Activated CD4-positive, alpha-beta T cell treated with anti-CD3 and anti-CD28 coated beads for 36 hours (primary cell): Measurements from ENCODE around the gene ATG2A. TPM values are rescaled to one million over a fixed set of nuclear protein-coding genes. Genes with fewer than 3 reads are reported as not detected.
A peak's percentile ranks its signal among the peaks of the same experiment; 100 is the strongest.

Experiments
- ATAC-seq: fragments of 200-7000 bp; cut with Tn5 transposase; one replicate; pipeline ENCODE4 v1.10.0; 2021; ENCODE audit warnings: mild to moderate bottlenecking, moderate library complexity
- CTCF ChIA-PET: fragments of 350-600 bp; sonication (Branson Sonifier 250); formaldehyde crosslinking; loops from one replicate; lab custom pipeline; 2021; ENCODE audit warnings: antibody characterized with exemption; lab: Charles Lee
- POLR2A ChIA-PET: fragments of 350-600 bp; sonication (Branson Sonifier 250); formaldehyde crosslinking; loops from one replicate; lab custom pipeline; 2021; ENCODE audit warnings: antibody characterized with exemption, inconsistent platforms; lab: Charles Lee
- DNase-seq: peaks from one replicate; pipeline ENCODE4 v3.0.0-alpha.2; 2020
- H3K27ac Mint-ChIP-seq: one replicate; pipeline ENCODE4 v1.8.0; 2021; ENCODE audit warnings: mixed read lengths
- H3K27me3 Mint-ChIP-seq: one replicate; pipeline ENCODE4 v1.8.0; 2021; ENCODE audit warnings: mixed read lengths
- H3K36me3 Mint-ChIP-seq: one replicate; pipeline ENCODE4 v1.8.0; 2021; ENCODE audit warnings: low read depth, mixed read lengths
- H3K4me1 Mint-ChIP-seq: one replicate; pipeline ENCODE4 v1.8.0; 2021; ENCODE audit warnings: mixed read lengths
- H3K4me3 Mint-ChIP-seq: one replicate; pipeline ENCODE4 v1.8.0; 2021; ENCODE audit warnings: mild to moderate bottlenecking, moderate library complexity, mixed read lengths
- H3K9me3 Mint-ChIP-seq: one replicate; pipeline ENCODE4 v1.8.0; 2021; ENCODE audit warnings: low read depth, mixed read lengths
- intact Hi-C, 2 experiments: fragments of 100-400 bp; cut with DNase I in 1 of 2; cut with micrococcal nuclease in 1 of 2; formaldehyde crosslinking; loops; one replicate each; pipeline versions ENCODE4 v1.14.2 to v1.15.1; 2022 to 2024; cut with DNase I, micrococcal nuclease
- total RNA-seq, 2 experiments: library from RNA; stranded (reverse); gene quantifications; one replicate each; pipeline ENCODE4 v1.2.3, GENCODE V29; 2021

Gene ATG2A
- total RNA-seq, 2 experiments from 2014 or later: 15.8 to 16.7 TPM

DNA sequence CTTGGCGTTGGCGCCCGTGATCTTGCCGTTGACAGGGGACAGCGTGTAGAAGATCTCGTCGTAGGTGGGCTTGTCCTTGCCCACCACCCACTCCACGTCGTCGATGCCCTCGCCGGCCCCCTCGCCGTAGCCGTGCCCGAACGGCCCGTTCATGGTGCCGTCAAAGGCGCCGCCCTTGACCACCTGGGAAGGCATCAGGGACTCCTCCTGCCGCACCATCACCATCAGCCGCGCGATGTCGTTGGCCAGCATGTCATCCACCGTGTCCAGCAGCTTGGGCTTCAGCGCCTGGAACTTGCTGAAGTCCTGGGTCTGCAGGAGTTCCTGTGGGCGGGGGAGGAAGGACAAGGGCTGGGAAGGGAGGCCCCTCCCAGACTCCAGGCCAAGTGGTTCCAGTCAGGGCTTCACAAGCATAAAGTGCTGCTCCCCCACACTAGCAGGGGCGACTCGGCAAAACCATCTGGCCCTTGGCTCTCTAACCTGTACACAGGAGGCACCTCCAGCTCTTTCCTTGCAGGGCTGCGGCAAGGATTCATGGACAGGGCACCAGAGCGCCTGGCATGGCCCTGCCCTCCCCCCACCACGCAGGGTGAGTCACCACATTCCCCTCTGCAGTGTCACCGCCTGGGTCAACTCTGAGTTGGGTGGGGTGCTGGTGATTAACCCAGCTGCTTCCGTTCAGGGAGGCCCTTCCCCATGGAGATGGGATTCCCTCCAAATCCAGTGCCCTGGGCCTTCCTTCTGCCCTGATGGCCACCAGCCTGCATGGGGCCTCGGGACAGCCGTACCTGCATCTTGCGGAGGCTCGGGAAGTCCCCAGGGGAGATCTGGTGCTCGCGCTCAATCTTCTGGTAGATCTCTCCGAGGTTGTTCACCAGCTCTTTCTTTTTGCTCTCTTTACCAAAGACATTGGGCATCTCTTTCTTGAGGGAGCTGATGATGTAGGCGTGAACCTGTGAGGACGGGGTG, 62.2 kb downstream of the ATG2A start:
- ATAC-seq: no peak

DNA sequence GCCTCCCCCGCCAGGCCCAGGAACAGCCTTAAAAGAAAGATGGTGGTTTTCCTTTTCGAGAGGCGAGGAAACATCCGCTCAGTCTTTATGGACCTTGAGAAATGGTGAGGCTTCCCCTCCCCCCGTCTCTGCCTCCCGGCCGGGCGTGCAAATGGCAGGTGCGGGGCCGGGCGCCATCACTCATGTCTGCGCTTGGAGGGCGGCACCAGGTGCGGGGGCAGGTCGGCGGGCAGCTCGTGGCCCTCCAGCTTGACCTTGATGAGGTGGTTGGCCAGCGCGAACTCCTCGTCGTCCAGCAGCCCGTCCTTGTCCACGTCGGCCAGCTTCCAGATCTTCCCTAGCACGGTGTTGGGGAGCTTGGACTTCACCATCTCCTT, 62.9 kb downstream of the ATG2A start:
- no peak overlapping the region for H3K4me3 Mint-ChIP-seq
- ChIA-PET CTCF (interaction anchor here (1.3 to 15.7 kb wide), 4 partner anchors 6 to 38 kb away, joined by 10 to 377 read pairs (median 50); partner anchors contain the start of gene CDC42BPG), POLR2A (interaction anchor here (1.1 to 1.8 kb wide), 3 partner anchors 14 to 24 kb away, joined by 3 to 7 read pairs (median 6); partner anchors contain the start of gene EHD1)
- H3K36me3 Mint-ChIP-seq: peaks cover 47% of the 10 kb centered on the region
- no peaks in the 10 kb centered on the region for H3K27me3 Mint-ChIP-seq
- no peak for ATAC-seq
- peaks cover 91% of the 10 kb centered on the region for H3K4me1 Mint-ChIP-seq
- no peak for DNase-seq
- H3K27ac Mint-ChIP-seq: no peak overlapping the region
- H3K9me3 Mint-ChIP-seq: no peaks in the 10 kb centered on the region
- intact Hi-C loops: no loop called here

More for the DNA sequence above, 62.2 kb downstream of the ATG2A start:
- CTCF ChIA-PET: interaction anchor here (2.5 to 15.7 kb wide), 4 partner anchors 7 to 38 kb away, joined by 10 to 377 read pairs (median 54); partner anchors contain the start of gene CDC42BPG
- Mint-ChIP-seq H3K27ac (peak overlapping the region; percentile 84), H3K36me3 (peaks cover 49% of the 10 kb centered on the region), H3K4me3 (peak overlapping the region; percentile 45), H3K27me3 (no peaks in the 10 kb centered on the region), H3K9me3 (no peaks in the 10 kb centered on the region), H3K4me1 (peaks cover 93% of the 10 kb centered on the region)
- POLR2A ChIA-PET: interaction anchor here (0.9 to 2.8 kb wide), 4 partner anchors 10 to 33 kb away, joined by 3 to 24 read pairs (median 5); partner anchors contain the start of gene EHD1
- peak; percentile 65 for DNase-seq
- intact Hi-C loops: loop anchor here (5.0 kb wide), 2 partner anchors 78 to 567 kb away; partner anchors contain the start of genes NEAT1 (in 1 of the 2) and SF1 (in 1 of the 2)

- peaks cover 44% of the 10 kb centered on the region for H3K36me3 Mint-ChIP-seq
- ATAC-seq (no peak), DNase-seq (peak; percentile 19)
- H3K4me1 Mint-ChIP-seq: peaks cover 91% of the 10 kb centered on the region
- no peaks in the 10 kb centered on the region for H3K9me3 Mint-ChIP-seq
- no peak overlapping the region for H3K4me3 Mint-ChIP-seq
- H3K27ac Mint-ChIP-seq: no peak overlapping the region
- ChIA-PET CTCF (interaction anchor here (1.3 to 15.7 kb wide), 7 partner anchors 6 to 62 kb away, joined by 6 to 377 read pairs (median 10); partner anchors contain the start of genes CDC42BPG and EHD1), POLR2A (interaction anchor here (0.6 to 1.8 kb wide), 5 partner anchors 11 to 65 kb away, joined by 3 to 11 read pairs (median 6); partner anchors contain the start of gene EHD1)
- intact Hi-C loops: loop anchor here in 1 of 2 experiments (2.0 kb wide), 1 partner anchor 15 kb away; no protein-coding TSS in a partner anchor
- no peaks in the 10 kb centered on the region for H3K27me3 Mint-ChIP-seq
Measured at GRCh38 chr11:64853709-64854108, 63.3 kb downstream of the ATG2A start.

- H3K36me3 Mint-ChIP-seq: peaks cover 40% of the 10 kb centered on the region
- no peak overlapping the region for H3K4me3 Mint-ChIP-seq
Measured at GRCh38 chr11:64852804-64853509, 64.1 kb downstream of the ATG2A start.

DNA sequence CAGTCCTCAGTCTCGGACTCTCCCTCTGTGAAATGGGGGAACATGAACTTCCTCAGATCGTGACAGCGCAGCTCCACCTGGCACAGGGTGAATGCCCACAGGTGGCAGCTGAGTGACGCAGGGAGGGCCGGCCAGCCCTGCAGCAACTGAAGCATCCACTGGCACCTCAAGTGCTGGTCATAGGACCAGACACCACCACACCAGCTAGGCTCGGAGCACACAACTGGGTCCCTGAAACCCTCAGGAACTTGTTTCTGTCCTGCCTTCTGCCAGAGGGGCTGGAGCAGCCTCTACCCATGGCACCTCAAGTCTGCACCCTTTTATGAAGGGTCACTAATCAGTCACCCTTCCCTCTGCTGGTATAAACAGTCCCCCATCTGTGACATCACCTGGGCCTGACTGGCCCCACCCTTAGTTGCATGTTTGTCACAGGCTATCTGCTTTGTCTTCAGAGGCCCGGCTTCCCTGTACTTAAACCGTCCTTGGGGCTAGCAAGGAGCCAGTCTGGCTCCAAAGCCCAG, 65.1 kb downstream of the ATG2A start:
- intact Hi-C loops: loop anchor here in 1 of 2 experiments (2.0 kb wide), 1 partner anchor 17 kb away; no protein-coding TSS in a partner anchor
- ChIA-PET CTCF (interaction anchor here (1.1 to 15.7 kb wide), 8 partner anchors 5 to 265 kb away, joined by 3 to 377 read pairs (median 9); partner anchors contain the start of gene ZNHIT2), POLR2A (interaction anchor here (1.0 to 1.8 kb wide), 2 partner anchors 8 to 9 kb away, joined by 3 to 14 read pairs; no protein-coding TSS in a partner anchor)
- DNase-seq (peak; percentile 44), ATAC-seq (no peak)
- H3K36me3 Mint-ChIP-seq: peaks cover 35% of the 10 kb centered on the region
- H3K27me3 Mint-ChIP-seq: no peaks in the 10 kb centered on the region
- no peaks in the 10 kb centered on the region for H3K9me3 Mint-ChIP-seq
- H3K4me1 Mint-ChIP-seq: peaks cover 91% of the 10 kb centered on the region
- H3K27ac Mint-ChIP-seq: peak overlapping the region; percentile 76
- peak overlapping the region; percentile 11 for H3K4me3 Mint-ChIP-seq

More at GRCh38 chr11:64852804-64853509, 64.1 kb downstream of the ATG2A start:
- Mint-ChIP-seq H3K4me1 (peaks cover 90% of the 10 kb centered on the region), H3K27ac (peak overlapping the region; percentile 76), H3K27me3 (no peaks in the 10 kb centered on the region), H3K9me3 (no peaks in the 10 kb centered on the region)
- ChIA-PET CTCF (interaction anchor here (0.6 to 15.7 kb wide), 12 partner anchors 8 to 462 kb away, joined by 3 to 377 read pairs (median 6); partner anchors contain the start of gene EHD1), POLR2A (interaction anchor here (0.5 to 1.8 kb wide), 7 partner anchors 12 to 284 kb away, joined by 3 to 11 read pairs (median 4); partner anchors contain the start of gene EHD1)
- intact Hi-C loops: loop anchor here in 1 of 2 experiments (2.0 kb wide), 1 partner anchor 16 kb away; no protein-coding TSS in a partner anchor
- peak; percentile 29 for DNase-seq
- ATAC-seq: no peak

DNA sequence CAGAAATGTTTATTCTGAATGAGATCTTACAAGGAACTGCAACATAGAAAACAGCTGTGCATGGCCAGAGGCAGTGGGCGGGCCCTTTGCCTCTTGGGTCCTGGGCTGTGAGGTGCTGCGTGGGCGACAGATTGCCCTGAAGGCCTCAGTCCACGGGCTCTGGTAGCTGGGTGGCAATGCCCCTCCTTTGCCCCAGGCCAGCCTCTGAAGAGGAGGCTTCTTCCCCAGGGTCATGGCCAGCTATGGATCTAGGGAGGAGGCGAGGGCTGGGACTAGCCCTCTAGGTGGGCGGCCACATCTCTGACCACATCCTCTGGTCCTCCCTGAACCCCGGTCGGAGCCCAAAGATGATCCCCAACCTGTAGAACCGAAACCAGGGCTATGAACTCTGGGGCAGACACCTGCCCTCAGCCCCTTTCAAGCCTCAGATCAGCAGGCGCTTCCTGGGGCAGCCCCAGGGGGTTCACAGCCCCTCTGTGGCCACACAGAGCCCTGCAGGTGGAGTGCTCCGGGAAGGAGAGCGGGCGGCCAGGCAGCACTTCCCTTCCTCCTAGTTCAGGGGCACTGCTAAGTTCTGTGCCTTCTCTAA, 65.9 kb downstream of the ATG2A start:
- H3K36me3 Mint-ChIP-seq: peaks cover 28% of the 10 kb centered on the region
- peaks cover 83% of the 10 kb centered on the region for H3K4me1 Mint-ChIP-seq
- intact Hi-C loops: no loop called here
- peak; percentile 81 for DNase-seq
- no peaks in the 10 kb centered on the region for H3K27me3 Mint-ChIP-seq
- POLR2A ChIA-PET: interaction anchor here (0.6 to 1.8 kb wide), 5 partner anchors 9 to 86 kb away, joined by 3 to 14 read pairs (median 3); no protein-coding TSS in a partner anchor
- H3K27ac Mint-ChIP-seq: peak overlapping the region; percentile 76
- peak overlapping the region; percentile 11 for H3K4me3 Mint-ChIP-seq
- peak; percentile 52 for ATAC-seq
- CTCF ChIA-PET: interaction anchor here (0.6 to 15.7 kb wide), 12 partner anchors 6 to 349 kb away, joined by 3 to 377 read pairs (median 5); partner anchors contain the start of gene ZNHIT2
- H3K9me3 Mint-ChIP-seq: no peaks in the 10 kb centered on the region

DNA sequence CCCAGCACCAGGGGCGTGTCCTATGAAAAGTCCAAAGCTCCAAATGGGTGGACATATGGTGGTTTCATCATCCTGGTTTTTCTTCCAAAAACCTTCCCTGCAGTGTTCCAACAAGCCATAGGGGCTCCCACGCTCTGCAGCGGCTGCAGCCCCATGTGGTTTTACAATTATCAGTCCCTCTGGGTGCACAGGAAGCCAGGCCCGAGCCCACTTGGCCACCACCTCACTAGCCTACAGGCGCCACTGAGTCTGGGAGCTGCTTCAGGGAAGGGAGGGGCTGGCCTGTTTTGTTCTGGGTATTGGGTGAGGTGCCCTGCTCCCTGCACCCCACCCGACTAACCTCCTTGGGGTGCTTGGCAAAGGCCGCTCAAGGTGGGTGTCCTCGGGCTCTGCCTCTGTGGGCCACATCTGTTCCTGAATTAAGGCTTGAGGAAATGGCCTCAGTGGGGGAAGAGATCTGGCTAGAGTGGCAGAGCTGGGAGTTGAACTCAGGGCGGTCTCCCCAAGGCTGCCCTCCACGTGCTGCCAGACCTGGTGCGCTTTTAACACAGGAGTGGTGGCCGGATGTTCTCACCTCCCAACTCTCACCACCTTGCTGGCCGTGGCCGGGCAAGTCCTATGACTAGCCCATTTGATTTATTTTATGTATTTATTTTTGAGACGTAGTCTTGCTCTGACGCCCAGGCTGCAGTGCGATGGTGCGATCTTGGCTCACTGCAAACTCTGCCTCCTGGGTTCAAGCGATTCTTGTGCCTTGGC, 67.2 kb downstream of the ATG2A start:
- intact Hi-C loops: loop anchor here in 1 of 2 experiments (5.0 kb wide), 1 partner anchor 163 kb away; the partner anchor contains the start of gene ARL2
- no peak overlapping the region for H3K4me3 Mint-ChIP-seq
- no peaks in the 10 kb centered on the region for H3K27me3 Mint-ChIP-seq
- no peaks in the 10 kb centered on the region for H3K9me3 Mint-ChIP-seq
- DNase-seq (no peak), ATAC-seq (no peak)
- peaks cover 15% of the 10 kb centered on the region for H3K36me3 Mint-ChIP-seq
- peaks cover 76% of the 10 kb centered on the region for H3K4me1 Mint-ChIP-seq
- peak overlapping the region; percentile 71 for H3K27ac Mint-ChIP-seq
- CTCF ChIA-PET: interaction anchor here (0.6 to 15.7 kb wide), 15 partner anchors 7 to 485 kb away, joined by 3 to 377 read pairs (median 6); partner anchors contain the start of gene EHD1
- POLR2A ChIA-PET: interaction anchor here (1.1 to 3.6 kb wide), 4 partner anchors 10 to 15 kb away, joined by 3 to 16 read pairs (median 10); no protein-coding TSS in a partner anchor

DNA sequence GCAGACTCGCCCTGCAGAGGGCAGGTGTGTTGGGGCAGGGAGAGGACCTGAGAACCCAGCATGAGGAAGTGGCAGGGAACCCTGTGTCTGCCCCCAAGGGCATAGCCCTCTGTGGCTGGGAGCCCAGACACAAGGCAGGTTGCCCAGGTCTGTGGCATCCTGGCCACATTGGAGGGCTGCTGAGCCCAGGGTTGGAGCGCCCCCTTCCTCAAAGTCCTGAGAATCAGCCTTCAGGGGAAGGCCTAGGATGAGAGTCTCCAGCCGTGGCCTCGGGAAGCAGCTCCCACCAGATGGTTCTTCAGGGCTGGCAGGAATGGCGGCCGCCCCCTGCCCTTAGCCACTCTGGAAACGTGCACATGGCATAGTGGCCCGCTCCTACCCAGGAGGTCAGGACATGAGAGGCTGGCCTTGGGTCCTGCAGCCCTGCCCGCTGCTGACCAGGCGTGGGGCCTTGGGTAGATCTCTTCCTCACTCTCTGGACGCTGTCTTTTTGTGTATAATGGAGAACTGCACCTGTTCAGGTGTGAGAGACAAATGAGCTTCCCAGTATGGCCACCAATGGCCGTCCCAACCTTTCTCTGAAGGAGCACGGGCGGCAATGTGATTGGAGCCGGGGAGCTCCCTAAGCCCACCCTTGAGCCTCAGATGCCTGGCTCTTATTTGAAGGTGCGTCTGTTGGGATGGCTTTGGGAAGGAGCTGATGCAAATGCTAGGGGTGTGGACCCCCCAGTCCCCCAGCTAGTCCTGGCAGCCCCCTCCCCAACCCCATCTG, 68.0 kb downstream of the ATG2A start:
- H3K36me3 Mint-ChIP-seq: peaks cover 8% of the 10 kb centered on the region
- ATAC-seq: no peak
- peak overlapping the region; percentile 53 for H3K27ac Mint-ChIP-seq
- DNase-seq: peak; percentile 43
- ChIA-PET CTCF (interaction anchor here (0.7 to 15.7 kb wide), 19 partner anchors 8 to 261 kb away, joined by 3 to 377 read pairs (median 6); partner anchors contain the start of genes ARL2, EHD1 and MEN1), POLR2A (interaction anchor here (1.0 to 3.6 kb wide), 6 partner anchors 11 to 30 kb away, joined by 4 to 16 read pairs (median 7); partner anchors contain the start of gene EHD1)
- intact Hi-C loops: loop anchor here in 1 of 2 experiments (5.0 kb wide), 1 partner anchor 163 kb away; the partner anchor contains the start of gene ARL2
- peaks cover 69% of the 10 kb centered on the region for H3K4me1 Mint-ChIP-seq
- no peak overlapping the region for H3K4me3 Mint-ChIP-seq
- no peaks in the 10 kb centered on the region for H3K27me3 Mint-ChIP-seq
- H3K9me3 Mint-ChIP-seq: no peaks in the 10 kb centered on the region
